VCaP (cell line): ENCODE data around the gene CHAF1A.

ENCODE experiments used
- H3K27ac ChIP-seq: fragments of 450-650 bp; 2 replicates; pipeline ENCODE4 v1.5.1; 2017
- CTCF ChIP-seq: fragments of 450-650 bp; conservative IDR thresholded peaks from 2 replicates; pipeline ENCODE4 v1.5.1; 2017; ENCODE audit warnings: mild to moderate bottlenecking, moderate library complexity

The CHAF1A gene

GRCh38 chr19:4373013-4373367 is 29.4 kb upstream of the CHAF1A start:
- TF ChIP-seq CTCF, result no peak
- no peak overlapping the region for H3K27ac ChIP-seq

- H3K27ac ChIP-seq, result no peak overlapping the region
- TF ChIP-seq CTCF, result no peak
Measured at GRCh38 chr19:4373601-4374497, 28.6 kb upstream of the CHAF1A start.

GRCh38 chr19:4374498-4375163 is 27.8 kb upstream of the CHAF1A start:
- no peak for TF ChIP-seq CTCF

GRCh38 chr19:4375164-4376027 is 27.0 kb upstream of the CHAF1A start:
- no peak overlapping the region for H3K27ac ChIP-seq
- TF ChIP-seq CTCF, result no peak

More at GRCh38 chr19:4374498-4375163, 27.8 kb upstream of the CHAF1A start:
- H3K27ac ChIP-seq, result no peak overlapping the region

GRCh38 chr19:4376028-4376670 is 26.3 kb upstream of the CHAF1A start:
- no peak for TF ChIP-seq CTCF
- H3K27ac ChIP-seq, result no peak overlapping the region

GRCh38 chr19:4376671-4376990 is 25.8 kb upstream of the CHAF1A start:
- no peak overlapping the region for H3K27ac ChIP-seq

More at GRCh38 chr19:4376671-4376990, 25.8 kb upstream of the CHAF1A start:
- TF ChIP-seq CTCF, result no peak
